CD4-positive, alpha-beta T cell (primary cell): ENCODE measurements around the gene CCDC73. TPM values are rescaled to one million over a fixed set of nuclear protein-coding genes. Genes with fewer than 3 reads are reported as not detected.
"Not testable (repeated sequence)": the region's sequence is repeated elsewhere in the genome, so short reads cannot be mapped to it uniquely, and the experiment has no call there.

Experiments
- ATAC-seq: fragments of 200-7000 bp; cut with Tn5 transposase; one replicate; pipeline ENCODE4 v1.10.0; 2022; ENCODE audit warnings: mild to moderate bottlenecking; ENCODE audit not compliant: poor library complexity
- CTCF ChIA-PET: fragments of 350-600 bp; sonication (Branson Sonifier 250); formaldehyde crosslinking; loops from one replicate; lab custom pipeline; 2021; ENCODE audit warnings: antibody characterized with exemption, inconsistent platforms; lab: Charles Lee
- POLR2A ChIA-PET: fragments of 350-600 bp; sonication (Branson Sonifier 250); formaldehyde crosslinking; loops from one replicate; lab custom pipeline; 2021; ENCODE audit warnings: antibody characterized with exemption, inconsistent platforms; lab: Charles Lee
- DNase-seq, 14 experiments: peaks; one replicate each; pipeline ENCODE4 v3.0.0-alpha.2; 2013 to 2020; ENCODE audit warnings: mixed read lengths in 2 of 14
- H3K27ac ChIP-seq, 2 donors: one replicate each; pipeline versions ENCODE4 v1.5.1 to v1.7.0; 2013; ENCODE audit warnings: low read length in 2 of 2, low read depth in 1 of 2, mild to moderate bottlenecking in 1 of 2
- H3K27me3 ChIP-seq, 2 experiments: 1 replicate in 1 of 2; 2 replicates in 1 of 2; pipeline versions ENCODE4 v1.6.1 to v1.7.0; 2013; ENCODE audit warnings: low read length in 2 of 2, control low read depth in 1 of 2, mild to moderate bottlenecking in 1 of 2, moderate library complexity in 1 of 2; ENCODE audit not compliant: insufficient read depth in 2 of 2, control insufficient read depth in 1 of 2
- H3K36me3 ChIP-seq: one replicate; pipeline ENCODE4 v1.6.1; 2013; ENCODE audit warnings: low read length, control low read depth; ENCODE audit not compliant: insufficient read depth
- H3K4me1 ChIP-seq: one replicate; pipeline ENCODE4 v1.6.1; 2013; ENCODE audit warnings: low read length, control low read depth; ENCODE audit not compliant: insufficient read depth
- H3K4me3 ChIP-seq: one replicate; pipeline ENCODE4 v1.5.1; 2013; ENCODE audit warnings: mild to moderate bottlenecking, low read length, moderate library complexity
- H3K9me3 ChIP-seq, 2 experiments: 1 replicate in 1 of 2; 2 replicates in 1 of 2; pipeline versions ENCODE4 v1.6.1 to v1.7.0; 2013; ENCODE audit warnings: low read length in 2 of 2, mild to moderate bottlenecking in 2 of 2, control low read depth in 1 of 2, moderate library complexity in 1 of 2; ENCODE audit not compliant: control insufficient read depth in 1 of 2, insufficient read depth in 1 of 2
- H3K27ac Mint-ChIP-seq: one replicate; pipeline ENCODE4 v1.8.0; 2020; ENCODE audit warnings: mixed read lengths
- H3K27me3 Mint-ChIP-seq: one replicate; pipeline ENCODE4 v1.8.0; 2021; ENCODE audit warnings: mixed read lengths
- H3K36me3 Mint-ChIP-seq: one replicate; pipeline ENCODE4 v1.8.0; 2021; ENCODE audit warnings: low read depth, mixed read lengths
- H3K4me1 Mint-ChIP-seq: one replicate; pipeline ENCODE4 v1.8.0; 2021; ENCODE audit warnings: low read depth, mixed read lengths
- H3K4me3 Mint-ChIP-seq: one replicate; pipeline ENCODE4 v1.8.0; 2020; ENCODE audit warnings: mild to moderate bottlenecking, mixed read lengths
- H3K9me3 Mint-ChIP-seq: one replicate; pipeline ENCODE4 v1.8.0; 2020; ENCODE audit warnings: mixed read lengths
- intact Hi-C, 2 experiments: fragments of 100-400 bp; cut with DNase I in 1 of 2; cut with micrococcal nuclease in 1 of 2; formaldehyde crosslinking; loops; one replicate each; pipeline versions ENCODE4 v1.15.1 to v1.9.0; 2023 to 2025; cut with DNase I, micrococcal nuclease
- total RNA-seq, 174 experiments: library from RNA in 2 of 174; stranded (reverse) in 2 of 174; gene quantifications; one replicate each; pipeline ENCODE4 v1.2.3 and lab custom pipeline; 2021 to 2026
- TF ChIP-seq, protein P1 (sequence below): fragments of 200-600 bp; IDR thresholded peaks from one replicate; pipeline ENCODE4 v1.8.0; 2022; ENCODE audit warnings: antibody characterized with exemption, mild to moderate bottlenecking

The CCDC73 gene
- total RNA-seq, 2 experiments from 2014 or later = not detected

DNA sequence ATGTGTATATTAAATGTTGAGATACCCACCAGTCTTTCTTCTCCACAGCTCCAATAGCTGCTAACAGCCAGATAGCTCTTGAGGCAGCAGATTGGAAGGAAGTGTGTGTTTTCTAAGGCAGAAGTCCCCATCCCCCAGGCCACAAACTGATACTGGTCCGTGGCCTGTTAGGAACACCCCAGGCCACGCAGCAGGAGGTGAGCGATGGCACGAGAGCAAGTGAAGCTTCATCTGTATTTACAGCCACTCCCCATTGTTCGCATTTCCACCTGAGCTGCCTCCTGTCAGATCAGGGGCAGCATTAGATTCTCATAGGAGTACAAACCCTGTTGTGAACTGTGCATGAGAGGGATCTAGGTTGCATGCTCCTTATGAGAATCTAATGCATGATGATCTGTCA is 12.7 kb downstream of the CCDC73 start:
- Mint-ChIP-seq H3K4me1 (no peaks in the 10 kb centered on the region), H3K27ac (no peak overlapping the region)

DNA sequence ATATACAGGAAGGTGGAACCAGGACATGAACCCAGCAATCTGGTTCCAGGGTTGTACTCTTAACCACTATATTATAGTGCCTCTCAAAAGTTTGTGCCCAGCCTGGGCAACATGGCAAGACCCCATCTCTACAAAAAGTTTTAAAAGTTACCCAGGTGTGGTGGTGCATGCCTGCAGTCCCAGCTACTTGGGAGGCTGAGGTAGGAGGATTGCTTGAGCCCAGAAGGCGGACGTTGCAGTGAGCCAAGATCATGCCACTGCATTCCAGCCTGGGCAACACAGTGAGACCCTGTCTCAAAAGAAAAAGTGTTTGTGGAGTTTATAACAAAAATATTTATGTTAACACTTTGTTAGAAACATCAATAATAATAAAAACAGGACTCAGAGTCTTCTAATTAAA is 13.6 kb downstream of the CCDC73 start:
- intact Hi-C loops, H3K4me3 Mint-ChIP-seq, DNase-seq, CTCF ChIA-PET, H3K4me3 ChIP-seq, ATAC-seq, H3K9me3 Mint-ChIP-seq, H3K9me3 ChIP-seq, H3K36me3 ChIP-seq, H3K4me1 ChIP-seq, H3K27me3 Mint-ChIP-seq, H3K27ac ChIP-seq, H3K27ac Mint-ChIP-seq, POLR2A ChIA-PET, H3K4me1 Mint-ChIP-seq, H3K27me3 ChIP-seq, H3K36me3 Mint-ChIP-seq: not testable (repeated sequence)

More for the DNA sequence above, 12.7 kb downstream of the CCDC73 start:
- Histone ChIP-seq H3K9me3 (no peaks in the 10 kb centered on the region), H3K27ac (no peak overlapping the region), H3K4me3 (no peak overlapping the region), H3K27me3 (no peaks in the 10 kb centered on the region), H3K36me3 (no peaks in the 10 kb centered on the region), H3K4me1 (no peaks in the 10 kb centered on the region)
- TF ChIP-seq, protein P1, sequence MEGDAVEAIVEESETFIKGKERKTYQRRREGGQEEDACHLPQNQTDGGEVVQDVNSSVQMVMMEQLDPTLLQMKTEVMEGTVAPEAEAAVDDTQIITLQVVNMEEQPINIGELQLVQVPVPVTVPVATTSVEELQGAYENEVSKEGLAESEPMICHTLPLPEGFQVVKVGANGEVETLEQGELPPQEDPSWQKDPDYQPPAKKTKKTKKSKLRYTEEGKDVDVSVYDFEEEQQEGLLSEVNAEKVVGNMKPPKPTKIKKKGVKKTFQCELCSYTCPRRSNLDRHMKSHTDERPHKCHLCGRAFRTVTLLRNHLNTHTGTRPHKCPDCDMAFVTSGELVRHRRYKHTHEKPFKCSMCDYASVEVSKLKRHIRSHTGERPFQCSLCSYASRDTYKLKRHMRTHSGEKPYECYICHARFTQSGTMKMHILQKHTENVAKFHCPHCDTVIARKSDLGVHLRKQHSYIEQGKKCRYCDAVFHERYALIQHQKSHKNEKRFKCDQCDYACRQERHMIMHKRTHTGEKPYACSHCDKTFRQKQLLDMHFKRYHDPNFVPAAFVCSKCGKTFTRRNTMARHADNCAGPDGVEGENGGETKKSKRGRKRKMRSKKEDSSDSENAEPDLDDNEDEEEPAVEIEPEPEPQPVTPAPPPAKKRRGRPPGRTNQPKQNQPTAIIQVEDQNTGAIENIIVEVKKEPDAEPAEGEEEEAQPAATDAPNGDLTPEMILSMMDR = no peak
- Mint-ChIP-seq H3K4me3 (no peak overlapping the region), H3K9me3 (no peaks in the 10 kb centered on the region), H3K27me3 (peaks cover under 1% of the 10 kb centered on the region), H3K36me3 (no peaks in the 10 kb centered on the region)
- ChIA-PET POLR2A (no interaction called here), CTCF (no interaction called here)
- ATAC-seq (no peak), DNase-seq (no peak)
- intact Hi-C loops = no loop called here

DNA sequence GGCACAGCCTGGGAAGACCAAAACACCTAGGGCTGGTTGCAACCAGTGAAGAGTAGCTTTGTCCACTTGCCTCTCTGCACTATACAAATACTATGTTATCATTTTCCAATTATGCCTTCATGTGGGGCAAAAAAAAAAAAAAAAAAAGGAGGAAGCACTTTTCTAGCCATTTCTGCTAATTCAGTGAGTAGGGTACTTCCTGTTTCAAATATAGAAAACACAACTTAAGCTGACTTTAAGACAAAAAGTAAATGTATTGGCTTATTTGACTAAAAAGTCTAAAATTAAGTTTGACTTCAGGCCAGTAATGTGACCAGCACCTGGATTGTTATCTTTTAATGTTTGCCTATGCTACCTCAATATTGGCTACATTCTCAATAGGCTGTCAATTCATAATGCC is 15.3 kb downstream of the CCDC73 start:
- CTCF ChIA-PET = no interaction called here
- H3K36me3 Mint-ChIP-seq = no peaks in the 10 kb centered on the region
- Histone ChIP-seq H3K27ac (no peak overlapping the region), H3K27me3 (no peaks in the 10 kb centered on the region), H3K9me3 (no peaks in the 10 kb centered on the region), H3K36me3 (no peaks in the 10 kb centered on the region), H3K4me1 (no peaks in the 10 kb centered on the region), H3K4me3 (no peak overlapping the region)
- TF ChIP-seq, protein P1 = no peak
- no peak for ATAC-seq
- no peaks in the 10 kb centered on the region for H3K9me3 Mint-ChIP-seq
- H3K4me1 Mint-ChIP-seq = peaks cover 12% of the 10 kb centered on the region
- no peak overlapping the region for H3K4me3 Mint-ChIP-seq
- H3K27me3 Mint-ChIP-seq = no peaks in the 10 kb centered on the region
- intact Hi-C loops = no loop called here
- no peak overlapping the region for H3K27ac Mint-ChIP-seq
- no peak for DNase-seq
- POLR2A ChIA-PET = no interaction called here

DNA sequence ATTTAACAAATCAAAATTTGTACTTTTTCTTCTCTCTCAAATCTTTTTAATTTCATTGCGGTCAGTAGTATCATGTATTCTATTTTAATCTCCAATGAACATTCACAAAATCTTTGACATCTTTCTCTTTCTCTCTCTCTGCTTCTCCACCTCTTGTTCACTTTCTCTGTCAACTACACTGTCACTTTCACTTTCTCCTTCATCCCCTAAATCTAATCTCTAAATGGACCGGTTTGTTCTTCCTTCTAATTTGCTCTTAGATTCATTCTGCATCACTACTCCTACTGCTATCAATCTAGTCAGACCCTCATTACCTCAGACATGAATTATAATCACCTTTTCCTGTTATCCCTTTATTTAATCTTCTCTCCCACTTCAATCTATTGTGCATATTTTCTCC is 18.6 kb downstream of the CCDC73 start:
- no peaks in the 10 kb centered on the region for H3K36me3 ChIP-seq
- no peak overlapping the region for H3K27ac Mint-ChIP-seq

More for the DNA sequence above, 18.6 kb downstream of the CCDC73 start:
- Mint-ChIP-seq H3K4me3 (peak overlapping the region; percentile 5), H3K36me3 (no peaks in the 10 kb centered on the region), H3K9me3 (no peaks in the 10 kb centered on the region), H3K4me1 (peaks cover 12% of the 10 kb centered on the region), H3K27me3 (no peaks in the 10 kb centered on the region)
- H3K4me3 ChIP-seq = no peak overlapping the region
- ATAC-seq = no peak
- TF ChIP-seq, protein P1 = no peak
- ChIA-PET CTCF (interaction anchor here (1.5 kb wide), 1 partner anchor 11 kb away, joined by 3 read pairs; no protein-coding TSS in a partner anchor), POLR2A (no interaction called here)
- no peaks in the 10 kb centered on the region for H3K4me1 ChIP-seq
- no peak overlapping the region for H3K27ac ChIP-seq
- intact Hi-C loops = no loop called here
- no peaks in the 10 kb centered on the region for H3K27me3 ChIP-seq
- DNase-seq = no peak
- no peaks in the 10 kb centered on the region for H3K9me3 ChIP-seq
